A549 (cell line): Measurements from ENCODE around the gene NT5C2. TPM values are rescaled to one million over a fixed set of nuclear protein-coding genes. Genes with fewer than 3 reads are reported as not detected.

Experiments used
- ATAC-seq, 2 experiments: fragments of 200-7000 bp in 1 of 2; fragments of >200 bp in 1 of 2; cut with Nextera tagmentation in 1 of 2; cut with Tn5 transposase in 1 of 2; 3 replicates each; pipeline versions ENCODE4 v1.8.0 to v1.9.1; 2018 to 2020; ENCODE audit warnings: mild to moderate bottlenecking in 1 of 2, moderate library complexity in 1 of 2
- CTCF ChIA-PET: fragments of 300-600 bp; sonication (Branson Sonifier 250); formaldehyde crosslinking; extraction: SDS; loops from one replicate; lab custom pipeline; 2021; ENCODE audit warnings: antibody characterized with exemption, inconsistent platforms; lab: Yijun Ruan, JAX
- POLR2A ChIA-PET: fragments of 350-600 bp; formaldehyde crosslinking; extraction: SDS; loops from one replicate; lab custom pipeline; 2021; ENCODE audit warnings: antibody characterized with exemption, inconsistent platforms; lab: Yijun Ruan, JAX
- DNase-seq, 2 experiments: peaks; one replicate each; pipeline versions ENCODE4 v3.0.0 to v3.0.0-alpha.2; 2011 to 2016; ENCODE audit warnings: low read depth in 1 of 2, low spot score in 1 of 2
- FAIRE-seq: peaks from 2 replicates; lab custom pipeline; 2011; peaks lifted over from hg19 to GRCh38; lab: Jason Lieb, UNC
- H3K27ac ChIP-seq, 2 experiments: fragments of >200 bp; sonication (Bioruptor Twin); formaldehyde crosslinking; 3 replicates each; pipeline ENCODE4 v1.5.1; 2016 to 2017
- H3K4me1 ChIP-seq: fragments of >200 bp; sonication (Bioruptor Twin); formaldehyde crosslinking; 3 replicates; pipeline ENCODE4 v1.6.1; 2016
- H3K4me2 ChIP-seq: fragments of >200 bp; sonication (Bioruptor Twin); formaldehyde crosslinking; 3 replicates; pipeline ENCODE4 v1.6.1; 2016
- H3K4me3 ChIP-seq: fragments of >200 bp; sonication (Bioruptor Twin); formaldehyde crosslinking; 3 replicates; pipeline ENCODE4 v1.5.1; 2016
- H3K9me3 ChIP-seq: fragments of >200 bp; sonication (Bioruptor Twin); formaldehyde crosslinking; 3 replicates; pipeline ENCODE4 v1.6.1; 2016
- BCL3 ChIP-seq: fragments of >200 bp; sonication (Bioruptor Twin); formaldehyde crosslinking; IDR thresholded peaks from 3 replicates; pipeline ENCODE4 v1.6.1; 2016
- BHLHE40 ChIP-seq: IDR thresholded peaks from 2 replicates; pipeline ENCODE4 v1.6.1; 2012; ENCODE audit warnings: low read depth, low read length, inconsistent platforms
- CEBPB ChIP-seq, 2 experiments: fragments of >200 bp in 1 of 2; sonication (Bioruptor Twin) in 1 of 2; formaldehyde crosslinking in 1 of 2; IDR thresholded peaks; 2 replicates each; pipeline ENCODE4 v1.6.1; 2012 to 2016
- E2F6 ChIP-seq: IDR thresholded peaks from 2 replicates; pipeline ENCODE4 v1.6.1; 2012; ENCODE audit warnings: low read depth, borderline replicate concordance
- EHF ChIP-seq: fragments of 250-450 bp; sonication (Bioruptor Pico); IDR thresholded peaks from 2 replicates; pipeline ENCODE4 v1.5.0; 2020; ENCODE audit warnings: mild to moderate bottlenecking
- EP300 ChIP-seq, 2 experiments: fragments of >200 bp; sonication (Bioruptor Twin); formaldehyde crosslinking; IDR thresholded peaks; 2 replicates in 1 of 2; 3 replicates in 1 of 2; pipeline ENCODE4 v1.6.1; 2016 to 2017
- ESRRA ChIP-seq: fragments of 150-350 bp; IDR thresholded peaks from 2 replicates; pipeline ENCODE4 v1.6.1; 2014; ENCODE audit warnings: mild to moderate bottlenecking, low read length, borderline replicate concordance
- FOSB ChIP-seq: fragments of 250-450 bp; sonication (Bioruptor Pico); IDR thresholded peaks from 2 replicates; pipeline ENCODE4 v1.5.0; 2020; ENCODE audit warnings: mild to moderate bottlenecking, moderate library complexity
- FOSL2 ChIP-seq, 2 experiments: fragments of 450-650 bp in 1 of 2; fragments of >200 bp in 1 of 2; sonication (Bioruptor Twin) in 1 of 2; formaldehyde crosslinking; IDR thresholded peaks; 2 replicates each; pipeline versions ENCODE4 v1.5.0 to v1.6.1; 2016 to 2020; ENCODE audit warnings: mild to moderate bottlenecking in 1 of 2, moderate library complexity in 1 of 2
- GATA3 ChIP-seq: IDR thresholded peaks from 2 replicates; pipeline ENCODE4 v1.6.1; 2012; ENCODE audit warnings: borderline replicate concordance
- HOXB5 ChIP-seq: fragments of 250-450 bp; sonication (Bioruptor Pico); IDR thresholded peaks from 2 replicates; pipeline ENCODE4 v1.5.0; 2020; ENCODE audit warnings: mild to moderate bottlenecking, moderate library complexity
- JUN ChIP-seq, 2 experiments: fragments of >200 bp; sonication (Bioruptor Twin); formaldehyde crosslinking; IDR thresholded peaks; 2 replicates in 1 of 2; 3 replicates in 1 of 2; pipeline ENCODE4 v1.6.1; 2016 to 2017
- KDM1A ChIP-seq: fragments of 200-600 bp; sonication (generic); IDR thresholded peaks from 2 replicates; pipeline ENCODE4 v1.6.1; 2016; ENCODE audit warnings: low read depth, mild to moderate bottlenecking
- MAFK ChIP-seq: fragments of 450-650 bp; IDR thresholded peaks from 2 replicates; pipeline ENCODE4 v1.6.1; 2014; ENCODE audit not compliant: partially characterized antibody
- NPAS2 ChIP-seq: fragments of 250-450 bp; sonication (Bioruptor Pico); IDR thresholded peaks from 2 replicates; pipeline ENCODE4 v1.8.0; 2022; ENCODE audit warnings: mild to moderate bottlenecking, moderate library complexity, borderline replicate concordance
- RCOR1 ChIP-seq: fragments of 150-350 bp; IDR thresholded peaks from 2 replicates; pipeline ENCODE4 v1.6.1; 2014; ENCODE audit warnings: antibody characterized with exemption, low read length, low read depth
- REST ChIP-seq: fragments of 200-600 bp; sonication (generic); IDR thresholded peaks from 2 replicates; pipeline ENCODE4 v1.6.1; 2016; ENCODE audit warnings: antibody characterized with exemption, mild to moderate bottlenecking, moderate library complexity
- RFX5 ChIP-seq: fragments of 450-650 bp; IDR thresholded peaks from 2 replicates; pipeline ENCODE4 v1.7.1; 2014; ENCODE audit warnings: antibody characterized with exemption, mild to moderate bottlenecking, moderate library complexity
- RNF2 ChIP-seq: fragments of 200-600 bp; sonication (generic); IDR thresholded peaks from 2 replicates; pipeline ENCODE4 v1.6.1; 2016; ENCODE audit warnings: low read depth, mild to moderate bottlenecking, antibody characterized with exemption, moderate library complexity, borderline replicate concordance
- SREBF2 ChIP-seq: fragments of 450-650 bp; IDR thresholded peaks from 2 replicates; pipeline ENCODE4 v1.6.1; 2014; ENCODE audit warnings: mild to moderate bottlenecking, moderate library complexity
- TFCP2L1 ChIP-seq: fragments of 250-450 bp; sonication (Bioruptor Pico); IDR thresholded peaks from 2 replicates; pipeline ENCODE4 v1.5.0; 2021; ENCODE audit warnings: mild to moderate bottlenecking
- TP53 ChIP-seq: fragments of 250-450 bp; sonication (Bioruptor Pico); IDR thresholded peaks from 2 replicates; pipeline ENCODE4 v1.5.0; 2021; ENCODE audit warnings: mild to moderate bottlenecking, moderate library complexity
- USF2 ChIP-seq: fragments of 450-650 bp; IDR thresholded peaks from 2 replicates; pipeline ENCODE4 v1.6.1; 2014; ENCODE audit warnings: antibody characterized with exemption
- ZSCAN20 ChIP-seq: fragments of 250-450 bp; sonication (Bioruptor Pico); IDR thresholded peaks from 2 replicates; pipeline ENCODE4 v1.8.0; 2022; ENCODE audit warnings: mild to moderate bottlenecking, moderate library complexity
- WGBS: methylation state at CpG from one replicate; pipeline ENCODE4 v1.1.6; 2017; ENCODE audit errors: missing lambda C conversion rate; 5-methylcytosine and 5-hydroxymethylcytosine counted together
- polyA plus RNA-seq, 4 experiments: library from polyadenylated mRNA; depleted of rRNA in 3 of 4; stranded (reverse); fragments of >200 nt; fragmentation: RNase III in 1 of 4; extraction: RNeasy Plus Mini Kit Qiagen cat#74134 plus additional on column Dnase treatment in 1 of 4; gene quantifications; 2 replicates in 3 of 4; 3 replicates in 1 of 4; pipeline ENCODE4 v1.2.3, GENCODE V29; 2011 to 2017

Gene NT5C2
- polyA plus RNA-seq, 2 of the 4 experiments (the other 2 are of a cell fraction), result 86.4 to 177 TPM

GRCh38 chr10:103197174-103197573, 4.1 kb upstream of the NT5C2 start:
- TF ChIP-seq BHLHE40, result no peak
- peak; percentile 71 for TF ChIP-seq MAFK
- no peak for TF ChIP-seq E2F6
- TF ChIP-seq FOSL2 (IDR thresholded peaks at IDR 0.05), result no peak
- peak; percentile 69 for TF ChIP-seq FOSL2 (CRISPR knock-in tag; IDR thresholded peaks at IDR 0.05)
- TF ChIP-seq RCOR1, result no peak
- no peak for TF ChIP-seq EP300 (IDR thresholded peaks at IDR 0.05)
- peak; percentile 51 for TF ChIP-seq USF2
- DNase-seq (peak; percentile 72 to 73), ATAC-seq (peak; percentile 61 to 62), FAIRE-seq (no peak)
- ChIA-PET POLR2A (interaction anchor here (0.6 to 2.3 kb wide), 4 partner anchors 32 to 167 kb away, joined by 3 to 10 read pairs (median 8); no protein-coding TSS in a partner anchor), CTCF (interaction anchor here (0.8 to 1.3 kb wide), 2 partner anchors 19 to 41 kb away, joined by 3 to 5 read pairs; no protein-coding TSS in a partner anchor)
- H3K4me1 ChIP-seq, result peaks cover 38% of the 10 kb centered on the region
- WGBS, result 64% methylated on average over 3 of the region's 3 CpGs
- H3K4me2 ChIP-seq, result peak overlapping the region; percentile 50
- no peak overlapping the region for H3K4me3 ChIP-seq
- H3K9me3 ChIP-seq, result no peaks in the 10 kb centered on the region
- H3K27ac ChIP-seq, result peak overlapping the region; percentile 49 to 78

GRCh38 chr10:103196516-103196915, 3.4 kb upstream of the NT5C2 start:
- CTCF ChIA-PET, result interaction anchor here (1.3 kb wide), 1 partner anchor 42 kb away, joined by 5 read pairs; no protein-coding TSS in a partner anchor
- Histone ChIP-seq H3K4me3 (no peak overlapping the region), H3K9me3 (no peaks in the 10 kb centered on the region), H3K27ac (peak overlapping the region; percentile 40 to 49; a peak in 4 of 6 replicates), H3K4me2 (peak overlapping the region; percentile 50; the same call in 2 of the 3 replicates), H3K4me1 (peaks cover 39% of the 10 kb centered on the region)
- no peak for ATAC-seq
- TF ChIP-seq REST, result no peak
- no peak for TF ChIP-seq BCL3
- no peak for TF ChIP-seq RFX5
- no peak for TF ChIP-seq E2F6
- no peak for TF ChIP-seq GATA3
- TF ChIP-seq FOSB (CRISPR knock-in tag), result no peak
- no peak for TF ChIP-seq ESRRA
- TF ChIP-seq TFCP2L1 (CRISPR knock-in tag), result no peak
- TF ChIP-seq JUN (IDR thresholded peaks at IDR 0.05), result no peak
- TF ChIP-seq CEBPB (IDR thresholded peaks at IDR 0.05), result no peak
- TF ChIP-seq SREBF2, result no peak
- no peak for TF ChIP-seq RNF2
- no peak for TF ChIP-seq ZSCAN20 (CRISPR knock-in tag)
- no peak for TF ChIP-seq KDM1A
- TF ChIP-seq EHF (CRISPR knock-in tag), result no peak
- no peak for TF ChIP-seq HOXB5
- TF ChIP-seq NPAS2 (CRISPR knock-in tag), result no peak
- TF ChIP-seq TP53 (CRISPR knock-in tag), result no peak
- POLR2A ChIA-PET, result interaction anchor here (0.6 to 2.3 kb wide), 4 partner anchors 33 to 168 kb away, joined by 3 to 10 read pairs (median 8); no protein-coding TSS in a partner anchor
- DNase-seq, result no peak
- 94% methylated on average over 2 of the region's 2 CpGs for WGBS
- FAIRE-seq, result no peak
